HS-27A (cell line): ENCODE results near the gene C10orf62.
"Not testable (repeated sequence)": the region's sequence is repeated elsewhere in the genome, so short reads cannot be mapped to it uniquely, and the experiment has no call there.

Experiments used
- DNase-seq: peaks from one replicate; pipeline ENCODE4 v3.0.0-alpha.2; 2012; ENCODE audit warnings: low read depth, missing footprints

The C10orf62 gene

GRCh38 chr10:97564776-97565175 lies 24.7 kb upstream of the C10orf62 start:
- DNase-seq: no peak

- no peak for DNase-seq
Measured at GRCh38 chr10:97566336-97566996, 23.1 kb upstream of the C10orf62 start.

GRCh38 chr10:97567891-97568290 lies 21.6 kb upstream of the C10orf62 start:
- no peak for DNase-seq

- DNase-seq: no peak
Measured at GRCh38 chr10:97570146-97570788, 19.3 kb upstream of the C10orf62 start.

- no peak for DNase-seq
Measured at GRCh38 chr10:97570789-97571471, 18.6 kb upstream of the C10orf62 start.

GRCh38 chr10:97571622-97572021 lies 17.9 kb upstream of the C10orf62 start:
- DNase-seq: no peak

- DNase-seq: no peak
Measured at GRCh38 chr10:97572214-97572989, 17.1 kb upstream of the C10orf62 start, which contains the start of gene ANKRD2. TSS of gene ANKRD2 (plus strand) at chr10:97572779. CDS start at chr10:97572789, 10 bp downstream.

GRCh38 chr10:97573021-97573420 lies 16.5 kb upstream of the C10orf62 start:
- DNase-seq: no peak

GRCh38 chr10:97573672-97574071 lies 15.8 kb upstream of the C10orf62 start:
- no peak for DNase-seq

GRCh38 chr10:97574374-97575126 lies 15.0 kb upstream of the C10orf62 start:
- peak; percentile 90 for DNase-seq

GRCh38 chr10:97575127-97575668 lies 14.3 kb upstream of the C10orf62 start:
- DNase-seq: no peak

- not testable (repeated sequence) for DNase-seq
Measured at GRCh38 chr10:97576487-97576886, 13.0 kb upstream of the C10orf62 start.

- DNase-seq: no peak
Measured at GRCh38 chr10:97577701-97578100, 11.8 kb upstream of the C10orf62 start.

GRCh38 chr10:97578171-97578844 lies 11.2 kb upstream of the C10orf62 start:
- DNase-seq: no peak

- no peak for DNase-seq
Measured at GRCh38 chr10:97580421-97581367, 8.8 kb upstream of the C10orf62 start.

GRCh38 chr10:97582169-97582568 lies 7.4 kb upstream of the C10orf62 start:
- DNase-seq: no peak

- DNase-seq: no peak
Measured at GRCh38 chr10:97583476-97583875, 6.0 kb upstream of the C10orf62 start.

- peak; percentile 47 for DNase-seq
Measured at GRCh38 chr10:97584060-97584797, 5.3 kb upstream of the C10orf62 start, which contains the start of gene HOGA1. TSS of gene HOGA1 (plus strand) at chr10:97584389. CDS start at chr10:97584704, 315 bp downstream.
